ENCODE measurements around the gene RIC8A. TPM values are rescaled to one million over a fixed set of nuclear protein-coding genes. Genes with fewer than 3 reads are reported as not detected.

Gene RIC8A
- polyA plus RNA-seq, 1 of the 3 experiments (the other 2 are of a cell fraction): 115 TPM

DNA sequence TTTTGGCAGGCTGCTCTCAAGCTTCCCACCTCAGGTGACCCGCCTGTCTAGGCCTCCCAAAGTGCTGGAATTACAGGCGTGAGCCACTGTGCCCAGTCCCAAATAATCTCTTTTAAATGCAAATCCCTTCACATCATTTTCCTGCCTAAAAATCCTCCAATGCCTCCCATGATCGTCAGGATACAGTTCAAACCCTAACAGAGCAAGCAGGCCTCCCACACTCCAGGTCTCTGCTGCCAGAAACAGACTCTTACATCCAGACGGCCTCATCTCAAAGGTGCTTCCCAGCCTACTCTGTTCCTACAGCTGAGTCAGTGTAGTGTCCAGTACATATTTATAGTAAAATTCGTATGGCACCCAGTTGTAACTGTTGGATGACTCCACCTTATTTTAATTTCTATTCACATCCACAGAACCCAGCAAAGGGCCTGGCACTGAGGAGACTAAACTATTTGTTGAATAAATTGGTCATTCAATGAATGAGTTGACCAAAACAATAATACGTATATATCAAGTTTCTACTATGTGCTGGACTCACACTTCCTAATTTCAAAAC lies 20.4 kb downstream of the RIC8A start:
- Histone ChIP-seq H3K27ac (ENCODE audit: low read depth in 2 of 2, low read length in 1 of 2) (no peak overlapping the region), H3K9ac (no peak overlapping the region)

DNA sequence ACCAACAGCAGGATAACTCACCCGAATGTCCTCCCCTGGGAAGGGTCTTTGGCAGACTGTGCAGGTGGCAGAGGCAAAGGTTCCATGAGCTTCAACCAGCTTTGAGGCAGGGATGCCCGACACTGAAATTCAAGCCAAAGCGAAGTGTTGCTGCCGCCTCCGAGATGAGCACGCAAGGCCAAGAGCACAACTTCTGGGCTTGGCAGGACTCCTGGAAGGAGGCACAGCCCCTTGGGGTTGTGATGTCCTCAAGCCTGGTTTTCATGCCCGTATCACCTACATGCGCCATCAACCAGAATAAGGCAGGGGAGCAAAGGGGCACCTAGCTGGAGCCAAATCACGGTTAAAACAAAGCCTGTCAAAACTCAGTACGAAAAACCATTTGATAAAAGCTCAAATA lies 22.9 kb downstream of the RIC8A start:
- TF ChIP-seq, protein P1, sequence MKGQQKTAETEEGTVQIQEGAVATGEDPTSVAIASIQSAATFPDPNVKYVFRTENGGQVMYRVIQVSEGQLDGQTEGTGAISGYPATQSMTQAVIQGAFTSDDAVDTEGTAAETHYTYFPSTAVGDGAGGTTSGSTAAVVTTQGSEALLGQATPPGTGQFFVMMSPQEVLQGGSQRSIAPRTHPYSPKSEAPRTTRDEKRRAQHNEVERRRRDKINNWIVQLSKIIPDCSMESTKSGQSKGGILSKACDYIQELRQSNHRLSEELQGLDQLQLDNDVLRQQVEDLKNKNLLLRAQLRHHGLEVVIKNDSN (IDR thresholded peaks at IDR 0.05; ENCODE audit: borderline replicate concordance, low read depth): no peak
- Histone ChIP-seq H3K36me3 (replicated peaks in 1 of 2; ENCODE audit: control insufficient read depth in 1 of 2, insufficient read depth in 2 of 2, low read length in 1 of 2) (no peaks in the 10 kb centered on the region), H3K9me3 (no peaks in the 10 kb centered on the region), H3F3A (replicated peaks; ENCODE audit: insufficient read depth) (no peaks in the 10 kb centered on the region), H3K79me2 (ENCODE audit: insufficient read depth) (peaks cover 32% of the 10 kb centered on the region), H4K20me1 (ENCODE audit: insufficient read depth) (no peaks in the 10 kb centered on the region), H3K27me3 (ENCODE audit: insufficient read depth) (no peaks in the 10 kb centered on the region), H3K9ac (no peak overlapping the region), H3K9me2 (no peaks in the 10 kb centered on the region), H3K4me3 (ENCODE audit: low read depth in 2 of 2, low read length in 1 of 2) (no peak overlapping the region), H3K4me2 (no peak overlapping the region), H3K27ac (ENCODE audit: low read depth in 2 of 2, low read length in 1 of 2) (no peak overlapping the region), H2AFZ (ENCODE audit: low read depth) (no peak overlapping the region), H3K4me1 (ENCODE audit: control insufficient read depth in 1 of 2, insufficient read depth in 2 of 2, low read depth in 1 of 2, low read length in 1 of 2) (peaks cover 0 to 2% of the 10 kb centered on the region in 2 experiments; a peak in 1 of 4 replicates)
- 95% methylated on average over 5 of the region's 10 CpGs for WGBS (ENCODE audit: low lambda C conversion rate)
- ChIA-PET CTCF (interaction anchor here (1.4 to 6.1 kb wide), 2 partner anchors 20 to 218 kb away, joined by 4 to 20 read pairs; no protein-coding TSS in a partner anchor), POLR2A (no interaction called here)
- no peak for DNase-seq

More for the DNA sequence above, 20.4 kb downstream of the RIC8A start:
- no peaks in the 10 kb centered on the region; the same call in 1 of the 2 replicates for H4K20me1 ChIP-seq (ENCODE audit: insufficient read depth)
- H3F3A ChIP-seq (replicated peaks; ENCODE audit: insufficient read depth): no peaks in the 10 kb centered on the region
- H3K36me3 ChIP-seq (replicated peaks in 1 of 2; ENCODE audit: control insufficient read depth in 1 of 2, insufficient read depth in 2 of 2, low read length in 1 of 2): no peaks in the 10 kb centered on the region
- no peaks in the 10 kb centered on the region for H3K27me3 ChIP-seq (ENCODE audit: insufficient read depth)
- DNase-seq: no peak
- CTCF ChIA-PET: interaction anchor here (6.1 kb wide), 1 partner anchor 23 kb away, joined by 20 read pairs; no protein-coding TSS in a partner anchor
- H3K9me2 ChIP-seq: no peaks in the 10 kb centered on the region
- POLR2A ChIA-PET: no interaction called here
- H3K4me3 ChIP-seq (ENCODE audit: low read depth in 2 of 2, low read length in 1 of 2): no peak overlapping the region
- peaks cover 22% of the 10 kb centered on the region for H3K79me2 ChIP-seq (ENCODE audit: insufficient read depth)
- no peak overlapping the region for H3K4me2 ChIP-seq
- H3K4me1 ChIP-seq (ENCODE audit: control insufficient read depth in 1 of 2, insufficient read depth in 2 of 2, low read depth in 1 of 2, low read length in 1 of 2): no peaks in the 10 kb centered on the region
- whole genome bisulfite sequencing (ENCODE audit: low lambda C conversion rate): 91% methylated on average over 6 of the region's 6 CpGs
- no peak overlapping the region for H2AFZ ChIP-seq (ENCODE audit: low read depth)
- TF ChIP-seq POLR2AphosphoS5 (IDR thresholded peaks at IDR 0.05; ENCODE audit: low read depth, low read length): no peak
- no peak for TF ChIP-seq MEF2A (IDR thresholded peaks at IDR 0.05; ENCODE audit: borderline replicate concordance, low read depth)
- no peaks in the 10 kb centered on the region for H3K9me3 ChIP-seq

DNA sequence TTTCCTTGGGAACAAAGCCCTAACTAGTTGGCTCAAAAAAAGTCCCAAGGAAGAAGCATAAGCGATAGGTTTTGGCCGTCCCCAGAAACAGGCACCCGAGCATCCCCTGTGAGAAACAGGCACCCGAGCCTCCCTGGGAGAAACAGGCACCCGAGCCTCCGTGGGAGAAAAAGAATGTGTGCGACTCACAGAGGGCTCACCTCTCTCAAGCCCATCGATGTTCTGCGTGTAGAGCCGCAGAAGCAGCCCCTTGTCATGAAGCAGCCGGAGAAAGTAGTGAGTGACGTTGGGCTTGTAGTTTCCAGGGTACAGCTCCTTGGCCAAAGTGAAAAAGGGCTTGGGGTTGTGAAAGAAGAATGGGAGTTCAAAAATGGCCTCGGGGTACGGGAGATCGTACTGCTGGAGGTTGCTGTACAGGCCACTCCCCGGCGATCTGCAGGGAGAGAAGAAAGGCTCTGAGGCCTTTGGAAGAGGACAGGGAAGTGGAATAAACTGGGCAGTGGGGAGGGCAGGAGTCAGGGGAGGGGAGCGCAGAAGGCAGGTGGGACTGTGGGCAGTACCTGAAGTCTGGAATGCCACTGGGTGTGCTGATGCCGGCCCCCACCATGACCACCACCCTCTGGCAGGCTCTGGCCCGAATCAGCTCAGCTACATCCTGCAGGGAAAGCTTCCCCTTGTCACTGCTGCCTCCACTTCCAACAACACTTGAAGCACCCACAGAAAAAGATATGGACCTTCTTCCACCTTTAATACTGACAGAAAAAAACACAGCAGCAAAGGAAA lies 25.5 kb downstream of the RIC8A start:
- CTCF ChIA-PET: no interaction called here
- Histone ChIP-seq H4K20me1 (ENCODE audit: insufficient read depth) (no peaks in the 10 kb centered on the region), H3F3A (replicated peaks; ENCODE audit: insufficient read depth) (no peaks in the 10 kb centered on the region), H3K9ac (no peak overlapping the region), H2AFZ (ENCODE audit: low read depth) (no peak overlapping the region), H3K4me2 (no peak overlapping the region), H3K4me3 (ENCODE audit: low read depth in 2 of 2, low read length in 1 of 2) (no peak overlapping the region), H3K9me3 (no peaks in the 10 kb centered on the region), H3K36me3 (replicated peaks in 1 of 2; ENCODE audit: control insufficient read depth in 1 of 2, insufficient read depth in 2 of 2, low read length in 1 of 2) (no peaks in the 10 kb centered on the region), H3K4me1 (ENCODE audit: control insufficient read depth in 1 of 2, insufficient read depth in 2 of 2, low read depth in 1 of 2, low read length in 1 of 2) (peaks cover 0 to 2% of the 10 kb centered on the region in 2 experiments; a peak in 2 of 4 replicates), H3K9me2 (no peaks in the 10 kb centered on the region), H3K79me2 (ENCODE audit: insufficient read depth) (peaks cover 39% of the 10 kb centered on the region), H3K27ac (ENCODE audit: low read depth in 2 of 2, low read length in 1 of 2) (no peak overlapping the region), H3K27me3 (ENCODE audit: insufficient read depth) (no peaks in the 10 kb centered on the region)
- no peak for DNase-seq
- POLR2A ChIA-PET: no interaction called here
- 90% methylated on average over 17 of the region's 20 CpGs for WGBS (ENCODE audit: low lambda C conversion rate)
- no peak for TF ChIP-seq CHD2 (IDR thresholded peaks at IDR 0.05; ENCODE audit: low read length, partially characterized antibody)
- TF ChIP-seq GABPA (IDR thresholded peaks at IDR 0.05; ENCODE audit: low read depth): no peak
- TF ChIP-seq SIN3A (IDR thresholded peaks at IDR 0.05; ENCODE audit: borderline replicate concordance, low read depth, low read length): no peak
- TF ChIP-seq RCOR1 (IDR thresholded peaks at IDR 0.05; ENCODE audit: low read length): no peak
- no peak for TF ChIP-seq TCF12 (IDR thresholded peaks at IDR 0.05)
- no peak for TF ChIP-seq TAF1 (IDR thresholded peaks at IDR 0.05; ENCODE audit: borderline replicate concordance, low read depth, low read length)
- no peak for TF ChIP-seq FOSL2 (IDR thresholded peaks at IDR 0.05; ENCODE audit: borderline replicate concordance, low read depth)
- no peak for TF ChIP-seq EP300 (IDR thresholded peaks at IDR 0.05; ENCODE audit: borderline replicate concordance in 1 of 2, low read depth in 1 of 2, low read length in 1 of 2)
